ENCODE measurements around the gene TAS2R46.

- no peak for TF ChIP-seq SPI1 (IDR thresholded peaks at IDR 0.05; ENCODE audit: low read depth, low read length)
- no peak for TF ChIP-seq POLR2AphosphoS5 (IDR thresholded peaks at IDR 0.05; ENCODE audit: low read depth, low read length)
- no peak for TF ChIP-seq POLR2A (IDR thresholded peaks at IDR 0.05; ENCODE audit: low read depth, low read length)
- TF ChIP-seq TAF1 (IDR thresholded peaks at IDR 0.05; ENCODE audit: low read depth, low read length), result no peak
- no peak for TF ChIP-seq POU2F2 (IDR thresholded peaks at IDR 0.05; ENCODE audit: low read depth, low read length)
- TF ChIP-seq PAX5 (IDR thresholded peaks at IDR 0.05; ENCODE audit: insufficient read depth, low read length, severe bottlenecking), result no peak
Measured at GRCh38 chr12:11040162-11040561, 21.9 kb downstream of the TAS2R46 start.

Measured in GM12891 (cell line).